AG04450 (cell line): Measurements from ENCODE around the gene TMEM151A. TPM values are rescaled to one million over a fixed set of nuclear protein-coding genes. Genes with fewer than 3 reads are reported as not detected.
"Not testable (repeated sequence)": the region's sequence is repeated elsewhere in the genome, so short reads cannot be mapped to it uniquely, and the experiment has no call there.

ENCODE experiments used
- CTCF ChIA-PET: fragments of 300-600, 350-600 bp; formaldehyde crosslinking; extraction: SDS; loops from one replicate; lab custom pipeline; 2022; ENCODE audit warnings: antibody characterized with exemption, inconsistent platforms; lab: Charles Lee
- POLR2A ChIA-PET: fragments of 350-600 bp; formaldehyde crosslinking; extraction: SDS; loops from one replicate; lab custom pipeline; 2021; ENCODE audit warnings: antibody characterized with exemption, inconsistent platforms; lab: Yijun Ruan, JAX
- DNase-seq: peaks from one replicate; pipeline ENCODE4 v3.0.0-alpha.2; 2011; ENCODE audit warnings: low read depth, low spot score
- H3K27ac ChIP-seq: one replicate; pipeline ENCODE4 v1.5.1; 2012; ENCODE audit warnings: low read depth, low read length, control low read depth
- H3K27me3 ChIP-seq: one replicate; pipeline ENCODE4 v1.6.0; 2012; ENCODE audit warnings: low read length; ENCODE audit not compliant: control insufficient read depth, insufficient read depth
- H3K4me3 ChIP-seq: 2 replicates; pipeline ENCODE4 v1.5.1; 2011; ENCODE audit warnings: mild to moderate bottlenecking, low read depth, low read length, control low read depth
- H3K9me3 ChIP-seq: 2 replicates; pipeline ENCODE4 v1.5.1; 2012; ENCODE audit warnings: low read length; ENCODE audit not compliant: control insufficient read depth, insufficient read depth
- CTCF ChIP-seq: IDR thresholded peaks from 2 replicates; pipeline ENCODE4 v1.5.1; 2011; ENCODE audit warnings: low read depth, low read length, control low read depth, inconsistent platforms
- polyA plus RNA-seq: library from polyadenylated mRNA; depleted of rRNA; stranded (reverse); fragments of >200 nt; gene quantifications from 2 replicates; pipeline ENCODE4 v1.2.3, GENCODE V29; 2011

The TMEM151A gene
- polyA plus RNA-seq, 1 experiment: not detected

- H3K27ac ChIP-seq: no peak overlapping the region
- no peak for TF ChIP-seq CTCF
- no peaks in the 10 kb centered on the region; the same call in 1 of the 2 replicates for H3K9me3 ChIP-seq
- no peak for DNase-seq
- peaks cover 11% of the 10 kb centered on the region for H3K27me3 ChIP-seq
- no peak overlapping the region for H3K4me3 ChIP-seq
- CTCF ChIA-PET: interaction anchor here (0.9 to 1.2 kb wide), 2 partner anchors 13 to 37 kb away, joined by 4 to 6 read pairs; partner anchors contain the start of gene RIN1
- POLR2A ChIA-PET: no interaction called here
These were observed 7.5 kb downstream of the TMEM151A start for GRCh38 chr11:66299186-66299585.

GRCh38 chr11:66302656-66303055, 11.0 kb downstream of the TMEM151A start:
- POLR2A ChIA-PET: interaction anchor here (1.7 kb wide), 1 partner anchor 10 kb away, joined by 6 read pairs; no protein-coding TSS in a partner anchor
- no peak for DNase-seq
- Histone ChIP-seq H3K9me3 (no peaks in the 10 kb centered on the region), H3K27ac (no peak overlapping the region), H3K27me3 (peaks cover 8% of the 10 kb centered on the region), H3K4me3 (no peak overlapping the region)
- TF ChIP-seq CTCF: no peak
- CTCF ChIA-PET: interaction anchor here (1.0 to 2.6 kb wide), 4 partner anchors 9 to 86 kb away, joined by 3 to 14 read pairs (median 4); no protein-coding TSS in a partner anchor

- H3K27me3 ChIP-seq: peaks cover 7% of the 10 kb centered on the region
- TF ChIP-seq CTCF: no peak
- H3K27ac ChIP-seq: no peak overlapping the region
- H3K9me3 ChIP-seq: peaks cover under 1% of the 10 kb centered on the region; the same call in 1 of the 2 replicates
- H3K4me3 ChIP-seq: no peak overlapping the region
- DNase-seq: no peak
- CTCF ChIA-PET: interaction anchor here (0.6 to 1.4 kb wide), 3 partner anchors 19 to 80 kb away, joined by 4 to 5 read pairs (median 4); no protein-coding TSS in a partner anchor
- POLR2A ChIA-PET: interaction anchor here (1.3 to 2.0 kb wide), 2 partner anchors 20 to 26 kb away, joined by 6 to 14 read pairs; partner anchors contain the start of genes RIN1 and YIF1A
These were observed 17.8 kb downstream of the TMEM151A start for GRCh38 chr11:66309475-66309874.

GRCh38 chr11:66310324-66310723, 18.6 kb downstream of the TMEM151A start:
- POLR2A ChIA-PET: interaction anchor here (1.3 to 2.0 kb wide), 2 partner anchors 21 to 26 kb away, joined by 6 to 14 read pairs; partner anchors contain the start of genes RIN1 and YIF1A
- H3K27ac ChIP-seq: no peak overlapping the region
- CTCF ChIA-PET: interaction anchor here (1.1 kb wide), 1 partner anchor 19 kb away, joined by 5 read pairs; no protein-coding TSS in a partner anchor

GRCh38 chr11:66310803-66311440, 19.2 kb downstream of the TMEM151A start:
- H3K9me3 ChIP-seq, DNase-seq, H3K27me3 ChIP-seq, H3K27ac ChIP-seq, H3K4me3 ChIP-seq: not testable (repeated sequence)
- ChIA-PET CTCF (interaction anchor here (0.6 to 3.9 kb wide), 25 partner anchors 9 to 128 kb away, joined by 3 to 98 read pairs (median 5); partner anchors contain the start of genes BRMS1, MRPL11, RAB1B and RIN1), POLR2A (interaction anchor here (0.7 to 3.1 kb wide), 5 partner anchors 16 to 169 kb away, joined by 3 to 99 read pairs (median 18); partner anchors contain the start of genes DPP3 and RIN1)

More at GRCh38 chr11:66310324-66310723, 18.6 kb downstream of the TMEM151A start:
- no peak for TF ChIP-seq CTCF
- Histone ChIP-seq H3K9me3 (peaks cover 4% of the 10 kb centered on the region; the same call in 1 of the 2 replicates), H3K4me3 (no peak overlapping the region), H3K27me3 (peaks cover 7% of the 10 kb centered on the region)
- no peak for DNase-seq
